ENCODE measurements around the gene LENG8.

DNA sequence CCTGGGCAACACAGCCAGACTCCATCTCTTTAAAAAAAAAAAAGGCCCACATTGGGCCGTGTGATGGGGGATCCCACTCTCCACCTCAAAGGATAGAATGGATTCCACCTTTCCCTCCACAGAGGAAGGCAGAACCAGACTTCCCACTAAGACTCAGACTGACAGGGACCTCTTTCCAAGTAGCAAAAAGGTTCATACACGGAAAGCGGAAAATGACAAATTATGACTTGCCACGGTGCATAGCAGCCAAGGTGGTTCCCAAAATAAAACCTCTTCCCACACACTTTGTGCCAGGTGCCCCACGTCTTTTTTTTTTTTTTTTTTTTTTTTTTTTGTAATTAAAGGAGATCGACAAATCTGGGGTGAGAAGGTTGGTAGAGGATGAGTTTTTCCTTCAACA lies 48.1 kb upstream of the LENG8 start:
- TF ChIP-seq, protein P1, sequence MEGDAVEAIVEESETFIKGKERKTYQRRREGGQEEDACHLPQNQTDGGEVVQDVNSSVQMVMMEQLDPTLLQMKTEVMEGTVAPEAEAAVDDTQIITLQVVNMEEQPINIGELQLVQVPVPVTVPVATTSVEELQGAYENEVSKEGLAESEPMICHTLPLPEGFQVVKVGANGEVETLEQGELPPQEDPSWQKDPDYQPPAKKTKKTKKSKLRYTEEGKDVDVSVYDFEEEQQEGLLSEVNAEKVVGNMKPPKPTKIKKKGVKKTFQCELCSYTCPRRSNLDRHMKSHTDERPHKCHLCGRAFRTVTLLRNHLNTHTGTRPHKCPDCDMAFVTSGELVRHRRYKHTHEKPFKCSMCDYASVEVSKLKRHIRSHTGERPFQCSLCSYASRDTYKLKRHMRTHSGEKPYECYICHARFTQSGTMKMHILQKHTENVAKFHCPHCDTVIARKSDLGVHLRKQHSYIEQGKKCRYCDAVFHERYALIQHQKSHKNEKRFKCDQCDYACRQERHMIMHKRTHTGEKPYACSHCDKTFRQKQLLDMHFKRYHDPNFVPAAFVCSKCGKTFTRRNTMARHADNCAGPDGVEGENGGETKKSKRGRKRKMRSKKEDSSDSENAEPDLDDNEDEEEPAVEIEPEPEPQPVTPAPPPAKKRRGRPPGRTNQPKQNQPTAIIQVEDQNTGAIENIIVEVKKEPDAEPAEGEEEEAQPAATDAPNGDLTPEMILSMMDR (IDR thresholded peaks at IDR 0.05), result no peak
- no peak for TF ChIP-seq POLR2A (IDR thresholded peaks at IDR 0.05)
